ENCODE data around the gene MCM9.

DNA sequence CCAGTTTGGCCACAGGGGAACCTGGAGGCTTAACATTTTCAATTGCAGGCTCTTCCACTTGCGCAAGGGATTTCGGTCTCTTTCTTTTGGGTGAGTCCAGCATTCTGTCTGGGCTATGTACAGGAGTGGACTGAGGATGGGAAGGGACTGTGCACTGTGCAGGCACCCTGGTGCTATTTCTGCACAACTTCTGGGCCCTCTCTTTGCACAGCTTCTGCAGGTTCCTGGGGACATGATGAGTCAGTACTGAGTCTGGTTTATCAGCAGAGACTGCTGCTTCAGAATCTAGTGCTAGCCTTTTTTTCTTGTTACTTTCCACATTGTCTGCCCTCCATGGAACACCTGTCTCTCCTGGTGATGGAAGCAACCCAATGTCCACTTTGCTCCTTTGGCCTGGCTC lies 119.5 kb downstream of the MCM9 start:
- TF ChIP-seq CTCF (IDR thresholded peaks at IDR 0.05) (no peak), POLR2A (IDR thresholded peaks at IDR 0.05) (no peak)

Measured in body of pancreas (tissue), 4 donors.